Astrocyte (in vitro differentiated cells and primary cell): ENCODE data around the gene ST3GAL4.
"Not testable (repeated sequence)": the region's sequence is repeated elsewhere in the genome, so short reads cannot be mapped to it uniquely, and the experiment has no call there.

ENCODE experiments used
- CTCF ChIP-seq: IDR thresholded peaks from 2 replicates; pipeline ENCODE4 v1.5.1; 2011; ENCODE audit warnings: low read depth, mild to moderate bottlenecking, inconsistent platforms, low read length, moderate library complexity; ENCODE audit not compliant: insufficient read depth
- EZH2 ChIP-seq: IDR thresholded peaks from 2 replicates; pipeline ENCODE4 v1.6.1; 2012; ENCODE audit warnings: mild to moderate bottlenecking, low read length, inconsistent platforms; ENCODE audit not compliant: insufficient read depth

DNA sequence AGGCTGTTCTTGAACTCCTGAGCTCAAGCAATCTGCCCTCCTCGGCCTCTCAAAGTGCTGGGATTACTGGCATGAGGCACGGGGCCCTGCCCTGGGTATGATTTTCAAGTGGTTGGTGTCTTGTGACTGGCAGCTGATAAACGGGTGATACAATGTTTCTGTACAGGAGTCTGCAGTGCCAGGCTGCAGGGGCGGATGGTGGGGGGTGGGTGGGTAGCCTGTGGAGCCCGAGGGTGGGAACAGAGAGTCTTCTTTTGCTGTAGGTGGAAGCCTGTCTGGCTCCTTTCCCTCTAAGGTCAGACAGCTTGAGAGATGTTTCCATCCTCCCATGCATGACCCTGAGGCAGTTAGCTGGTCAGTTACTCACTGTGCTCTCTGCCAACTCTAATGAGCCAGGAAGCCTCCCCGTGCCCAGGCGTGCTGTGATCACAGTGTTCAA is 39.2 kb downstream of the ST3GAL4 start:
- TF ChIP-seq CTCF, EZH2: not testable (repeated sequence)
